UCSD-AML1 (cell line): ENCODE data around the gene NMRK2.

Source experiments
- DNase-seq: peaks from one replicate; lab custom pipeline; 2025; ENCODE audit not compliant: unreplicated experiment; lab: John Stamatoyannopoulos, UW

Gene NMRK2

GRCh38 chr19:3981373-3981735 is 48.5 kb downstream of the NMRK2 start:
- no peak for DNase-seq

GRCh38 chr19:3981736-3982681 is 49.1 kb downstream of the NMRK2 start:
- DNase-seq, result no peak

- DNase-seq, result no peak
Observed at GRCh38 chr19:3982701-3983541, 50.1 kb downstream of the NMRK2 start.

- no peak for DNase-seq
Observed at GRCh38 chr19:3983542-3983914, 50.7 kb downstream of the NMRK2 start.

GRCh38 chr19:3983936-3984583 is 51.2 kb downstream of the NMRK2 start:
- DNase-seq, result no peak

GRCh38 chr19:3984584-3984907 is 51.7 kb downstream of the NMRK2 start:
- DNase-seq, result no peak

- peak; percentile 91 for DNase-seq
Observed at GRCh38 chr19:3984908-3985642, 52.2 kb downstream of the NMRK2 start, which contains the start of gene EEF2. Gene EEF2 (minus strand): TSS chr19:3985463. CDS start chr19:3985380, 83 bp downstream.

GRCh38 chr19:3985643-3986259 is 52.9 kb downstream of the NMRK2 start:
- DNase-seq, result no peak

GRCh38 chr19:3986260-3987041 is 53.6 kb downstream of the NMRK2 start:
- peak; percentile 31 for DNase-seq

GRCh38 chr19:3987619-3988371 is 54.9 kb downstream of the NMRK2 start:
- peak; percentile 87 for DNase-seq

GRCh38 chr19:3990815-3991117 is 57.9 kb downstream of the NMRK2 start:
- no peak for DNase-seq
